OCI-LY1 (cell line): ENCODE data around the gene RPL13.

Experiments
- CTCF ChIP-seq: fragments of 200-600 bp; sonication (generic), shearing (Covaris generic); IDR thresholded peaks from 2 replicates; pipeline ENCODE4 v1.5.1; 2017; ENCODE audit warnings: mild to moderate bottlenecking, antibody characterized with exemption, low read length, moderate library complexity, mixed read lengths
- EZH2 ChIP-seq: fragments of 200-600 bp; sonication (generic), shearing (Covaris generic); IDR thresholded peaks from 2 replicates; pipeline ENCODE4 v1.8.0; 2017; ENCODE audit warnings: borderline replicate concordance, mixed run types, mild to moderate bottlenecking, antibody characterized with exemption, low read length, moderate library complexity, mixed read lengths

- no peak for TF ChIP-seq CTCF
- no peak for TF ChIP-seq EZH2
Measured at GRCh38 chr16:89540557-89540956, 19.9 kb upstream of the RPL13 start.
